Neural cell (in vitro differentiated cells): ENCODE results near the gene HNRNPR.

ENCODE experiments used
- CTCF ChIP-seq: fragments of 450-650 bp; IDR thresholded peaks from 2 replicates; pipeline ENCODE4 v1.5.1; 2014; ENCODE audit warnings: antibody characterized with exemption, mild to moderate bottlenecking, moderate library complexity; ENCODE audit not compliant: poor library complexity, severe bottlenecking
- EP300 ChIP-seq: fragments of 450-650 bp; conservative IDR thresholded peaks from 2 replicates; pipeline ENCODE4 v1.6.1; 2014; ENCODE audit warnings: antibody characterized with exemption, mild to moderate bottlenecking, moderate library complexity; ENCODE audit not compliant: poor library complexity, severe bottlenecking
- EZH2 ChIP-seq: fragments of 200-600, 300-800 bp; shearing (Covaris generic), sonication (generic); IDR thresholded peaks from 2 replicates; pipeline ENCODE4 v1.6.1; 2014; ENCODE audit warnings: antibody characterized with exemption, low read length, borderline replicate concordance, mild to moderate bottlenecking; ENCODE audit not compliant: insufficient read depth, poor library complexity, severe bottlenecking
- RAD21 ChIP-seq: fragments of 450-650 bp; conservative IDR thresholded peaks from 2 replicates; pipeline ENCODE4 v1.6.1; 2014; ENCODE audit warnings: antibody characterized with exemption, mild to moderate bottlenecking, moderate library complexity
- REST ChIP-seq: IDR thresholded peaks from 2 replicates; pipeline ENCODE4 v1.6.1; 2012; ENCODE audit warnings: borderline replicate concordance

GRCh38 chr1:23380719-23381118 lies 36.6 kb upstream of the HNRNPR start:
- TF ChIP-seq CTCF (no peak), REST (no peak), EZH2 (no peak), EP300 (no peak), RAD21 (no peak)
